ENCODE data around the gene PARP9. TPM values are rescaled to one million over a fixed set of nuclear protein-coding genes. Genes with fewer than 3 reads are reported as not detected.
"Not testable (repeated sequence)": the region's sequence is repeated elsewhere in the genome, so short reads cannot be mapped to it uniquely, and the experiment has no call there.

PARP9 gene
- polyA plus RNA-seq, 3 donors: 13.4 to 16.6 (median 13.6) TPM

DNA sequence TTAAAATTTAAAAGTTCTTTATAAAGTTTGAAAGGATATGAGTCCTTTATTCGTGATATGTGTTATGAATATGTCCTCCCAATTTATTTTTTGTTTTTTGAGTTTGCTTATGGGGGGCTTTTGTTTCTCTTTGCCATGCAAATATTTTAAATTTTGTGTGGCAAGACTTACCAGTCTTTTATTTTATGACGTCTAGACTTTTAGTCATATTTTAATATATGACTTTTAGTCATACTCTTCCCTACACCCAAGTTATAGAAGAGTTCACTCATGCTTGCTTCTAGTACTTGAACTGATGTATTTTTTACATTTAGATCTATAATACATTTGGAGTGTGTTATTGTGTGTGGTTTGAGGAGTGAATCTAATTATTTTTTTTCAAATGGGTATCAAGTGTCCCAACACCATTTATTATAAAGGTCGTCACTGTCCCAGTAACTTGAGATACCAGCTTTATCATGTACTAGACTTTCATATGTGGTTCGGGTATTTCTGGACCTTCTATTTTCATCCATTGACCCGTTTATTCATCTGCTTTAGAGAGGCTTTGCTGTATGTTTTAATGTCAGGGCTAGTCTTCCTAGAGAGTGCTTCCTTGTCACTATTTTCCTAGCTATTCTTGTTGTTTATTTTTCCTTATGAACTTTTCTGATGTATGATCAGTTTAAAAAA is 14.1 kb upstream of the PARP9 start:
- DNase-seq (ENCODE audit: extremely low read depth in 1 of 11, low read depth in 9 of 11, low spot score in 4 of 11): no peak

DNA sequence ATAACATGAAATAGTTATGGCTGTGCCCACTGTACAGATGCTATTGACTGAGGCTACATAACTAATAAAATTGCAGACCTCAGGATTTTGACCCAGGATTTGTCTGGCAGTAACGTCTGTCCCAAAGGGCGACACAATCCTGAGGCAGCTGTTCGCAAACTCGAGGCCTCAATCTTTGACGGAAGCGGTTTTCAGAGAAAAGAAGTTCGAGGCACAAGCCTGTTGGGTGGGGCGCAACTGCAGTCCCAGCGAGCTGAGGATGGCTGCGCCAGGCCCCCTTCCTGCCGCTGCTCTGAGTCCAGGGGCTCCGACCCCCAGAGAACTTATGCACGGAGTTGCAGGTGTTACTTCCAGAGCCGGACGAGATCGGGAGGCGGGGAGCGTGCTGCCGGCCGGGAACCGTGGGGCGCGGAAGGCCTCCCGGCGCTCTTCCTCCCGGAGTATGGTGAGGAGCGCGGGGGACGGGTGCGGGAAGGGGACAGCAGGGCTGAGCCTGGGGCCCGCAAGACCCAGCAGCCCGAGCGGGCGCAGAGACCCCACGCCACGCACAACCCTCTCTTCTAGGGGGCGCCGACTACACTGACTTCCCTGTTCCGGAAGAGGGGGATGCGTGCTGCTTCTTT is 13.4 kb upstream of the PARP9 start, which contains the start of gene PARP15:
PARP15 (plus strand) TSS at position 242 of the 623 bp plus-strand sequence; CDS start at position 260, 18 bp downstream.
- peak in 1 of 11 donors; percentile 0 for DNase-seq (ENCODE audit: extremely low read depth in 1 of 11, low read depth in 9 of 11, low spot score in 4 of 11)

DNA sequence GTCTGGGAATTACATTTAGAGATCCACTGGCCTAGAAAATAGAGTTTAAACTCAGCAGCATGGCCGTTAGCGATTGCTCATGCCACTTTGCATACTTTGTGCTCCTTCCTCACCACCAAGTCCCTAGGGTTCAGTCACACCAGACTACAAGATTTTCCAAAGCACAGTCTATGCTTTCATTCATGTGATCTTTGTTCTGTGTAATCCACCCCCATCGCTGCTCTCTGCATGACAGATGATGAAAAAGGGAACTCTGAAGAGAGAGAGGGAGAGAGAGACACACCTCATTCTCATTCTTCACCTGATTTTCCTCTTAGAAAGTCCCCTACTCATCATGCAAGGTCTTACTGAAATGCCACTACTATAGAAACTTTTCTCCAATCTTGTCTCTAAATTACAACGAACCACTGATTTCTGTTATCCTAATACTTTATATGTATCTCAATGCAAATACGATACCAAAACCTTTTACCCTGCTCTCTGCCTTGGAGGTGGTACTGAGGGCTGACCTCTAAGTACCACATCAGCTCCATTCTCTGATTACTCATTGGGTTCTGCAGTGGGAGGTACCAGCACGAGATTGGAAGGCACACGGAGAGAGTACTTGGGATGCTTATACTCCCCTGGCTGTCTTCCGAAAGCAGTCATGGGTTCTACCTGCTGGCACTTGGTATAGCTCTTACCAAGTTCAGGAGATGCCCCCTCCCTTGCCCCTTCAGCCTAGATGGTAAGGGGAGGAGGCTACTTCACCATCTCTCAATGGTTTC is 12.3 kb upstream of the PARP9 start:
- no peak for DNase-seq (ENCODE audit: extremely low read depth in 1 of 11, low read depth in 9 of 11, low spot score in 4 of 11)

DNA sequence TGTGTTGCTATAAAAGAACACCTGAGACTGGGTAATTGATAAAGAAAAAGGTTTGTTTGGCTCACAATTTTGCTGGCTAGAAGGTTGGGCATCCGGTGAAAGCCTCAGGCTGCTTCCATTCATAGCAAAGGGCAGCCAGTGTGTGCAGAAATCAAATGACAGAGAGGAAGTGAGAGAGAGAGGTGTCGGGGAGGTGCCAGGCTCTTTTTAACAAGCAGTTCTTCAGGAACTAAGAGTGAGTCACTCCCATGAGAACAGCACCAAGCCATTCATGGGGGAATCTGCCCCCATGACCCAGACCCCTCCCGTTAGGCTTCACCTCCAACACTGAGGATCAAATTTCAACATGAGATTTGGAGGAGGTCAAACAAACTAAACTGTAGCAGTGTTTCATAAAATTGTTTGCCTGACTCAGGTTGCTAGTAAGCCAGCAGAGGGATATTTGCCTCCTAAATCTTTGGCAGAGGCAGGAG is 8.9 kb upstream of the PARP9 start:
- DNase-seq (ENCODE audit: extremely low read depth in 1 of 11, low read depth in 9 of 11, low spot score in 4 of 11): no peak

DNA sequence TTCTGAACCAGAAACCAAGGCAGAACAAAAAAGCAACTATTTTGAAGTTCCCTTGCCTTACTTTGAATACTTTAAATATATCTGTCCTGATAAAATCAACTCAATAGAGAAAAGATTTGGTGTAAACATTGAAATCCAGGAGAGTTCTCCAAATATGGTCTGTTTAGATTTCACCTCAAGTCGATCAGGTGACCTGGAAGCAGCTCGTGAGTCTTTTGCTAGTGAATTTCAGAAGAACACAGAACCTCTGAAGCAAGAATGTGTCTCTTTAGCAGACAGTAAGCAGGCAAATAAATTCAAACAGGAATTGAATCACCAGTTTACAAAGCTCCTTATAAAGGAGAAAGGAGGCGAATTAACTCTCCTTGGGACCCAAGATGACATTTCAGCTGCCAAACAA is 4.7 kb upstream of the PARP9 start:
- DNase-seq (ENCODE audit: extremely low read depth in 1 of 11, low read depth in 9 of 11, low spot score in 4 of 11): no peak

DNA sequence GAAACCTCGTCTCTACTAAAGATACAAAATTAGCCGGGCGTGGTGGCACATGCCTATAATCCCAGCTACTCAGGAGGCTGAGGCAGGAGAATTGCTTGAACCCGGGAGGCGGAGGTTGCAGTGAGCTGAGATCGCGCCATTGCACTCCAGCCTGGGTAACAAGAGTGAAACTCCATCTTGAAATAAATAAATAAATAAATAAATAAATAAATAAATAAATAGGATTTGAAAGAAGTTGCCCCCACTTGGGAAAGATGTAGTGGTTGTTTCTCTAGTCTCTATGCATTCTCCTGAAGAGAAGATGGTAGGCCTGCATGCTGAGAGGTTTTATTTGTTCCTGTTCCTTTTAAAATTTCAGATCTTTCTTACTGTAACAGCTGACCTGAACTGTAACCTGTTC is 4.0 kb upstream of the PARP9 start:
- DNase-seq (ENCODE audit: extremely low read depth in 1 of 11, low read depth in 9 of 11, low spot score in 4 of 11): not testable (repeated sequence)

DNA sequence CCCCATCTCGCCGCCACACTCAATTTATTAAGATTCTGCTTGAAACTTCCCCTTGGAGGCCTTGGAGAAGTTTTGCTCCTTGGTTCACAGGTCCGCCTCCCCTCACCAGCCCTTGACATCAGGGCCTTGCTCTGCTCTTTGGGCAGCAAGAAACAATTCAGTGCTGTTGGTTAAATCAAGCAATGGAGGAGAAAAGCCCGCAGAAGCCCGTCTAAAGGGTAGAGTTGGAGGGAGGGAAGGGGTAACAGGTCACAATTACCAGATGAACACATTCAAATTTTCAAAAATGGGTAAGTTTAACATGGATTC is 429 bp downstream of the PARP9 start:
- peak in 1 of 11 donors; percentile 12 for DNase-seq (ENCODE audit: extremely low read depth in 1 of 11, low read depth in 9 of 11, low spot score in 4 of 11)

DNA sequence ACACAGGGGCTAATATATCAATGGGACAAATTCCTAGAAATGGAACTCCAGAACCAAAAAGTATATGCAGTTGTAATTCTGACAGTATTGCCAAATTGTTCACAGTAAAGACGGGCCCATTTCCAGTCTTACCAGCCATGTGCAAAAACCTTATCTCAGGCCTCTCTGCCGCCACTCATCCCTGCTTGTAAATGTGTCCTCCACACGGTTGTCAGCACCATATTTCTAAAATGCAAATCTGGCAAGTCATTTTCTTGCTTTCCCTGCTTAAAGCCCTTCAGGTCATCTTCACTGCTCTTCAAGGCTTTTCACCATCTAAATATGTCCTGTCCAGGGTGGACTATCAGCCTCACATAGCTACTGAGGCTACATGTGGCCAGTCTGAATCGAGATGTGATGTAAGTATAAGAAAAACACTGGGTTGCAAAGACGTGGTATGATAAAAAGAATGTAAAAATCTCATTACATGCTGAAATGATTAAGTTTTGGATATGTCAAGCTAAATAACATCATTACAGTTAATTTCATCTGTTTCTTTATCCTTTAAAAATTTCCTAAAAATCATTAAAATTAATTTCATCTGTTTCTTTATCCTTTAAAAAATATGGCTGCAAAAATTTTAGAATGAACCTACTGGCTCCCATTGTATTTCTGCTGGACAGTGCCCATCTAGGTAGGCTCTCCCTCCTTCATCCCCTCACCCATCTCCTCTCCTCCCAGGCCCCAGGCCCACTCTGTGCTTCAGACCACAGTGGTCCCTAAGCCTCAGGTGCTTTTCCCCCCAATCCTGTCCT is 980 bp downstream of the PARP9 start:
- no peak for DNase-seq (ENCODE audit: extremely low read depth in 1 of 11, low read depth in 9 of 11, low spot score in 4 of 11)

DNA sequence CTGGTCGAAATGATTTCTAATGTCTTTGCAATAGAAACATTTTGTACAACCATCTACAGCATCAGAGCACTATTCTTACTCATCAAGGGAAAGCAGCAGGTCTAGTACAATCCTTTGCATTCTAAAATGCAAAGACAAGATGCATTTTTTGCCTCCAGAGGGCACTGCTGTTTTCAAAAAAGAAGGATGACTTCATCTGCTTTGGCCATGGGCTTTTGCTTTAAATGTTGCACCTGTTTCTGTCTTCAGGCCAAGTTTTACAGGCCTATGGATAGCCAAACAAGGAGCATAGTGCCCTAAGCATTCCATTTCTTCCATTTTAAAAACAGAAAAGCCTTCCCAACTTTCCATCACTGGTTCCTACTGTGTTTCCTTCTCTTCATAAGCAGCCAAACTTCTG is 3.4 kb downstream of the PARP9 start:
- peak in 9 of 11 donors; percentile 38 to 74 (median 57) for DNase-seq (ENCODE audit: extremely low read depth in 1 of 11, low read depth in 9 of 11, low spot score in 4 of 11)

DNA sequence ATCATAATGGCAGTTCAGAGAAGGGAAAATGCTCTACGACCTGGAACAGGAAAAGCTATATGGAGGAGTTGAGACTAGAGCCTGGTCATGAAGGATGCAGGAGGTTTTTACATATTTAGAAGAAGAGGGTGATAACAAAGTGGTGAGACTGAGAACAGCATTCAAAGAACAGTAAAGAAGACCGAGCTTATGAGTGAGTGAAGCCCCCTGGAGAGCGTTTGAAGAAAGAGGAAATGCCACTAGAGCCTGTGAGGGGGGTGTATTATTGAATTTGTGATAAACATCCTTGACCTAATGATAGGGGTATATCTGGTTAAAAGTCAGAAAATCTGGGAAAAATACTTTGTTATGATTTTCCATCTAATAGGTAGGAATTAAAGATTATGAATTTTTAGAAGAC is 4.2 kb downstream of the PARP9 start:
- DNase-seq (ENCODE audit: extremely low read depth in 1 of 11, low read depth in 9 of 11, low spot score in 4 of 11): no peak

DNA sequence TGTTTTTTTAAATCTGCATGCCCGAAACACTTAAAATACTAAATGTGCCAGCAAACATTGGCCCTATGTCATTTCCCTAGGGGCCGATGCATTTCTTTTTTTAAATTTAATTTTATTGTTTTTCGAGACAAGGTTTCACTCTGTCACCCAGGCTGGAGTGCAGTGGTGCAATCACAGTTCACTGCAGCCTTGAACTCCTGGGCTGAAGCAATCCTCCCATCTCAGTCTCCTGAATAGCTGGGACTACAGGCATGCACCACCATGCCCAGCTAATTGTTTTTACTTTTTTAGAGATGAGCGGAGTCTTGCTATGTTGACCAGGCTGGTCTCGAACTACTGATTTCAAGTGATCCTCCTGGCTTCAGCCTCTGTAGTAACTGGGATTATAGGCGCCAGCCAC is 5.5 kb downstream of the PARP9 start:
- no peak for DNase-seq (ENCODE audit: extremely low read depth in 1 of 11, low read depth in 9 of 11, low spot score in 4 of 11)

DNA sequence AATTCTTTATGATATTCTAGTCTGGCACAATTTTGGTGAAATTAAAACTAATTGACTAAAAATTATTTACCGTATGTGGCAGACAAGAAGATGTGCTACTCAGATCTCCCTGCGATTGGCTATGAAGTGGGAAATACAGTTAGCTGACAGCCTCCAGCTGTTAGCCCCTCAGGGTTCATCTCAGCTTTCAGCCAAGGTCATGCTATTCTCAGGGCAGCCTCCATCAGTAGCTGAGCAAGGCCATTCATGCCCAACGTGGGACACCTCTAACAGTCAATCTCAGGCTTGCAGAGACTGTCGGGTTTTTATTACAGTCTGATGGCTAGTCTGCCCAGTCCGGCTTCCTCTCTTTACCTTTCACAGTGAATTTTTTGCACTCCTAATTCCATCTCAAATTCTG is 6.7 kb downstream of the PARP9 start:
- DNase-seq (ENCODE audit: extremely low read depth in 1 of 11, low read depth in 9 of 11, low spot score in 4 of 11): peak in 4 of 11 donors; percentile 6 to 35 (median 20)

DNA sequence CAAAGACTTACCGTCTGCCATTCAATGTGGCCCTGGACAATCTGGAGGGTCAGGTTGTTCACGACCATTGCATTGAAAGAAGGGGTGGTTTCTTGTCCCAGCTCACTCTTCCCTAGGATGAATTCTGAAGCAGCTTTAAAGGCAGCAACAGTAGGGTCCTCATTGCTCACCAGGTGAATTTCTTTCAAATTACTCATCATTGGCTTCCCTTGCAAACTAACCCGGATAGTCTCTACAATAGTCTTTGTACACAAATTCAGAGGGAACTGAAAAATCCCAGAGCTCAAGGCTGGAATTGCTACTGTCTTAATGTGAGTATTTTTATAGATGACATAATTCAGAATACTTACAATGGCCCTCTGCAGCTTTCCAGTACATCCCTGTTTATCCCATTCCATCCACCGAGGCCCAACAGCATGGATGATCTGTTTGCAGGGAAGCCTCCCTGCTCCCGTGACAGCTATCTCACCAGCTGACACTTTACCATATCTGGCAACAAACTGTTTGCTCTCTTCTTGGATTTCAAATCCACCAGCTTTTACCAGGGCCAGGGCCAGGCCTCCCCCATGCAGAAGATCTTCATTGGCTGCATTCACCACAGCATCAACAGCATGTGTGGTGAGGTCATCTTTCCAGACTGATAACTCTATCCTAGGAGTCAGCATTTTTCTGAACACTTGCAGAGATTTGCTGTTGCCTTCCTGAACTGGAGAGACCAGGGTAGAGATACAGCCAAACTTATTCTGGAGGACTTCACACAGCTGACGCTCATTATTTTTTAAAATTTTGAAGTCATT is 8.6 kb downstream of the PARP9 start:
- no peak for DNase-seq (ENCODE audit: extremely low read depth in 1 of 11, low read depth in 9 of 11, low spot score in 4 of 11)

DNA sequence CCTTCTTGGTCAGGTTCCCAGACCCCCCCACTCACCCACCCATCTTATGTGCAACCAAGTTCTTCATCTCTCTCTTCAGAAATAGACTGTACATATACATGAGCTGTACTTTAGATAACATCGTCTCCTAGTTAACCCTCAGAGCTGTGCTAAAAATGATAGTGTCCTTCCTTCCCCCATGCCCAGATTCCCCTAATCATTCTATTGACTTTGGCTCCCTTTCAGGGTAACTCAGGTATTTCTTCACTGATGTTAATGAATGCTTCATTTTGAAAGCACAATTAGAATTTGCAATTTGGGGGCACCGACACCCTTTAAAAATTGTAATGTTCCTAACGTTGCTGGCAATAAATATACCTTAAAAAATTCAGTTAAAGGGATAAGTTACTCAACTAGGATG is 10.9 kb downstream of the PARP9 start:
- no peak for DNase-seq (ENCODE audit: extremely low read depth in 1 of 11, low read depth in 9 of 11, low spot score in 4 of 11)

DNA sequence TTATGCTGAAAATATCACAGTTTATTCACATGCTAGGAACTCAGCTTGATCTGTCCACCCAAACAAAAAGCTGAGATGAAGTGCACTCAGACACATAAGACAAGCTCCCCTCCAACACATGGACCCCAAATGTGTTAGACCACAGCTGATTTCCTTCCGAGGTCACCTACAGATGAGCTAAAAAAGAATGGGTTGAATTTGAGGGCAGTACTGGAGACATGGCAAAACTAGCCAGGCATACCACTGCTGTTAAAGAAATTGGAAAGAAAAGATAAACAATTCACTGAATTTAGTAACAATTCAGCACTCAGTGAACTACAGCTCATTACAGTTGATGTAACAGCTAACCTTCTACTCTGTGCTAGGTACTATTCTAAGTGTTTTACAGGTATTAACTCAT is 15.5 kb downstream of the PARP9 start:
- DNase-seq (ENCODE audit: extremely low read depth in 1 of 11, low read depth in 9 of 11, low spot score in 4 of 11): no peak

DNA sequence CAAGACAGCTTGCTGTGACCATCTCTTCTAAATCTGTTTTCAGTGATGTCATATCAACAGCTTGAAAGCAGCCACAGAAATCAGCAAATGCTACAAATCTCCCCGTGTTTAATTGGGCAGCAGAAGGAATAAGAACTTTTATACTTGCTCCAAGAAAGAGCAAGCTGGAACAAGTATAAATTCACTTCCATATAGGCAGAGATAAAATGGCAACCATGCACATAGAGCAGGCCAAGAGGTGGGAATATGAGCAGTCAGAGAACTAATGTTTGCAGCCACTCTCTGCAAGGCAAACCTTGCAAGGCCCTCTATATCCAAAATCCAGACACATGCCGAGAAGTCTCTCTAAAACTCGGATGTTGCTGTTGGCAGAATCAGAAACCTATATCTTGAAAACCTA is 16.0 kb downstream of the PARP9 start:
- DNase-seq (ENCODE audit: extremely low read depth in 1 of 11, low read depth in 9 of 11, low spot score in 4 of 11): no peak

DNA sequence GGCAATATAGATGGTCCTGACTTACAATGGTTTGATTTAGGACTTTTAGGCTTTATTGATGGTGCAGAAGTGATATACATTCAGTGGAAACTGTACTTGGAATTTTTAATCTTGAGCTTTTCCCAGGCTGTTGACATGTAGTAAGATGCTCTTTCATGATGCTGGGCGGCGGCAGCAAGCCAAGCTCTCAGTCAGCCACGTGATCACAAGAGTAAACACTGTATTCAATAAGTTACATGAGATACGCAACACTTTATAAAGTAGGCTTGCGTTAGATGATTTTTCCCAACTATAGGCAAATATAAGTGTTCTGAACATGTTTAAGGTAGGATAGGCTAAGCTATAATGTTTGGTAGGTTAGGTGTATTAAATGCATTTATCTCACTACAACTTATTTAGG is 17.9 kb downstream of the PARP9 start:
- no peak for DNase-seq (ENCODE audit: extremely low read depth in 1 of 11, low read depth in 9 of 11, low spot score in 4 of 11)

DNA sequence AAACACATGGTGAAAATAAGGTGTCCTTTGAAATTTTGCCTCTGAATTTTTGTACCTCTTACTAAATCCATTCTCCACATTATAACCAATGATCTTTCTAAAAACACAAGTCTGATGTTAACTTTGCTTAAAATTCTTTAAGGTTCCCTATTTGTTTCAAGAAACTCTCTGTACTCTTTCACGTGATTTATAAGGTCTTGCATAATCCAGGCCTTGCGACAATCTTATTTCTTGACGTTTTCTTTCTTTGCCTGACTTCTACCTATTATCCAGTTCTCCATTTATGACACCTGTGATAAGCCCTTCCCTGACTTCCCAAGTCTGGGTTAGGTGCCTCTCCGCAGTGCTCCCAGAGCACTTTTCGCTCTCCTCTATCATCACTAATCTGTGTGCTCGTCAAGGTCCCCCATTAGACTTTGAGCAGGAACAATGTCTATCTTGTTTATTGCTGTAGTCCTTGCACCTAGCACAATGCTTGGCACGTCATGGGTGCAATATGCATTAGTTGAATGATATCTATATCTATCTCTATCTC is 25.1 kb downstream of the PARP9 start:
- no peak for DNase-seq (ENCODE audit: extremely low read depth in 1 of 11, low read depth in 9 of 11, low spot score in 4 of 11)

DNA sequence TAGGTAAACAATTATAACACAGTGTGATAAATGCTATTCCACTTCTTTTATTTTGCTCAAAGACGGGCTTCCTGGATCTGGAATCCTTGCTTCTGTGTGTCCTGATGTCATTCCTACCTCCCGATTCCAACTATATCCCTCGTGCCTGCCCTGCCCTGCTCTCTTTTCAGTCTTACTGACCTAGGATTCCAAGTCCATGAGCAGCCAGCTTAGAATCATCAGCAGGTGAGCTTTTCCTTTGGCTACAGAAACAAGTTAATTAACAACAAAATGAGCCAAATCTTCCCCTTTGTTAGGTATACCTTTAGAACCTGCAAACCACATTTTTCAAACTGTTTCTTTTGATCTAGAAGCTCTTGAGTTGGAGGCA is 27.5 kb downstream of the PARP9 start:
- no peak for DNase-seq (ENCODE audit: extremely low read depth in 1 of 11, low read depth in 9 of 11, low spot score in 4 of 11)
